IMR-90 (cell line): ENCODE results near the gene BCKDK. TPM values are rescaled to one million over a fixed set of nuclear protein-coding genes. Genes with fewer than 3 reads are reported as not detected.

ENCODE experiments used
- ATAC-seq: fragments of 200-7000 bp; cut with Tn5 transposase; 2 replicates; pipeline ENCODE4 v1.9.1; 2020; ENCODE audit warnings: low read depth, mild to moderate bottlenecking, moderate library complexity
- BruUV-seq: library from RNA; stranded (reverse); fragments of 400-500 nt; replicated peaks from 2 replicates; lab custom pipeline; 2021; lab: Mats Ljungman, UMichigan
- CTCF ChIA-PET: fragments of 300-600 bp; formaldehyde crosslinking; extraction: SDS; loops from one replicate; lab custom pipeline; 2021; ENCODE audit warnings: antibody characterized with exemption; lab: Yijun Ruan, JAX
- POLR2A ChIA-PET: fragments of 300-600 bp; sonication (Branson Sonifier 250); formaldehyde crosslinking; loops from one replicate; lab custom pipeline; 2022; ENCODE audit warnings: antibody characterized with exemption; ENCODE audit not compliant: unreplicated experiment; lab: Charles Lee
- DNase-seq: peaks from one replicate; pipeline ENCODE4 v3.0.0; 2013
- H2AFZ ChIP-seq: replicated peaks from 2 replicates; pipeline ENCODE3; 2013; ENCODE audit warnings: low read length, mild to moderate bottlenecking; ENCODE audit not compliant: poor library complexity
- H2AK5ac ChIP-seq: 2 replicates; pipeline ENCODE4 v1.6.1; 2013; ENCODE audit warnings: low read depth, low read length, inconsistent platforms
- H2AK9ac ChIP-seq: replicated peaks from 2 replicates; pipeline ENCODE3; 2013; ENCODE audit warnings: mild to moderate bottlenecking, low read depth, low read length, moderate library complexity; ENCODE audit not compliant: poor library complexity
- H2BK120ac ChIP-seq: 2 replicates; pipeline ENCODE4 v1.6.1; 2013; ENCODE audit warnings: low read depth, low read length, inconsistent platforms
- H2BK15ac ChIP-seq: 3 replicates; pipeline ENCODE4 v1.6.1; 2013; ENCODE audit warnings: low read depth, low read length, inconsistent platforms
- H2BK20ac ChIP-seq: 2 replicates; pipeline ENCODE4 v1.6.1; 2013; ENCODE audit warnings: low read depth, mild to moderate bottlenecking, inconsistent platforms, low read length, moderate library complexity
- H2BK5ac ChIP-seq: 2 replicates; pipeline ENCODE4 v1.6.1; 2013; ENCODE audit warnings: mild to moderate bottlenecking, low read depth, low read length, inconsistent platforms; ENCODE audit not compliant: poor library complexity, severe bottlenecking
- H3K14ac ChIP-seq: replicated peaks from 2 replicates; pipeline ENCODE4 v1.6.1; 2013; ENCODE audit warnings: low read depth, low read length, inconsistent platforms
- H3K18ac ChIP-seq: 2 replicates; pipeline ENCODE4 v1.6.1; 2013; ENCODE audit warnings: low read depth, low read length, control low read depth
- H3K23ac ChIP-seq: 2 replicates; pipeline ENCODE4 v1.6.1; 2013; ENCODE audit warnings: low read depth, low read length, inconsistent platforms
- H3K27ac ChIP-seq: 2 replicates; pipeline ENCODE4 v1.5.1; 2013; ENCODE audit warnings: mild to moderate bottlenecking, control low read depth, low read length; ENCODE audit not compliant: insufficient read depth
- H3K27me3 ChIP-seq: 2 replicates; pipeline ENCODE4 v1.6.1; 2013; ENCODE audit warnings: low read length; ENCODE audit not compliant: control insufficient read depth, insufficient read depth
- H3K36me3 ChIP-seq: 2 replicates; pipeline ENCODE4 v1.6.1; 2013; ENCODE audit warnings: low read length, mixed read lengths; ENCODE audit not compliant: control insufficient read depth, insufficient read depth
- H3K4ac ChIP-seq: 2 replicates; pipeline ENCODE4 v1.6.1; 2013; ENCODE audit warnings: low read depth, low read length, inconsistent platforms
- H3K4me1 ChIP-seq: 2 replicates; pipeline ENCODE4 v1.6.1; 2013; ENCODE audit warnings: low read length, mixed read lengths; ENCODE audit not compliant: control insufficient read depth, insufficient read depth
- H3K4me2 ChIP-seq: 2 replicates; pipeline ENCODE4 v1.6.1; 2013; ENCODE audit warnings: low read depth, mild to moderate bottlenecking, control low read depth, low read length, moderate library complexity
- H3K4me3 ChIP-seq: 2 replicates; pipeline ENCODE4 v1.5.1; 2013; ENCODE audit warnings: low read depth, mild to moderate bottlenecking, control low read depth, low read length, moderate library complexity; ENCODE audit not compliant: insufficient read depth
- H3K56ac ChIP-seq: 2 replicates; pipeline ENCODE4 v1.6.1; 2013; ENCODE audit warnings: low read length, inconsistent platforms; ENCODE audit not compliant: insufficient read depth; ENCODE audit errors: extremely low read depth
- H3K79me1 ChIP-seq, 2 experiments: 2 replicates each; pipeline ENCODE4 v1.6.1; 2013; ENCODE audit warnings: low read length in 2 of 2, inconsistent platforms in 1 of 2, low read depth in 1 of 2
- H3K9ac ChIP-seq: 2 replicates; pipeline ENCODE4 v1.6.1; 2013; ENCODE audit warnings: low read depth, low read length, control low read depth
- H3K9me1 ChIP-seq: 2 replicates; pipeline ENCODE4 v1.6.1; 2013; ENCODE audit warnings: low read length, inconsistent platforms; ENCODE audit not compliant: insufficient read depth
- H3K9me3 ChIP-seq: 2 replicates; pipeline ENCODE4 v1.6.1; 2013; ENCODE audit warnings: low read length; ENCODE audit not compliant: control insufficient read depth, insufficient read depth
- H4K20me1 ChIP-seq: 2 replicates; pipeline ENCODE4 v1.6.1; 2013; ENCODE audit warnings: low read length, inconsistent platforms; ENCODE audit not compliant: insufficient read depth
- H4K5ac ChIP-seq: 2 replicates; pipeline ENCODE4 v1.6.1; 2013; ENCODE audit warnings: mild to moderate bottlenecking, low read depth, low read length, control low read depth
- H4K8ac ChIP-seq, 2 experiments: 2 replicates each; pipeline ENCODE4 v1.6.1; 2013; ENCODE audit warnings: low read depth in 2 of 2, low read length in 2 of 2, control low read depth in 1 of 2, inconsistent platforms in 1 of 2
- H4K91ac ChIP-seq: 2 replicates; pipeline ENCODE4 v1.6.1; 2013; ENCODE audit warnings: low read depth, low read length, inconsistent platforms; ENCODE audit not compliant: insufficient read depth
- BHLHE40 ChIP-seq: fragments of 150-350 bp; IDR thresholded peaks from 2 replicates; pipeline ENCODE4 v1.6.1; 2016; ENCODE audit warnings: mild to moderate bottlenecking, low read depth, low read length
- CEBPB ChIP-seq: IDR thresholded peaks from 2 replicates; pipeline ENCODE4 v1.6.1; 2012; ENCODE audit warnings: low read depth, low read length, improper control_type of control experiment
- CHD1 ChIP-seq: IDR thresholded peaks from 2 replicates; pipeline ENCODE4 v1.6.1; 2012; ENCODE audit warnings: low read depth, low read length, improper control_type of control experiment
- ELK1 ChIP-seq: fragments of 150-350 bp; IDR thresholded peaks from 2 replicates; pipeline ENCODE4 v1.6.1; 2016; ENCODE audit warnings: low read depth, mild to moderate bottlenecking, low read length, moderate library complexity, borderline replicate concordance
- FOS ChIP-seq: fragments of 150-350 bp; IDR thresholded peaks from 2 replicates; pipeline ENCODE4 v1.6.1; 2016; ENCODE audit warnings: low read depth, low read length
- MAFK ChIP-seq: IDR thresholded peaks from 2 replicates; pipeline ENCODE4 v1.6.1; 2012; ENCODE audit warnings: low read depth, low read length, improper control_type of control experiment
- MAZ ChIP-seq: IDR thresholded peaks from 2 replicates; pipeline ENCODE4 v1.6.1; 2012; ENCODE audit warnings: low read depth, mild to moderate bottlenecking, low read length, improper control_type of control experiment, moderate library complexity, borderline replicate concordance
- MXI1 ChIP-seq: IDR thresholded peaks from 2 replicates; pipeline ENCODE4 v1.6.1; 2012; ENCODE audit warnings: low read depth, mild to moderate bottlenecking, low read length, moderate library complexity, borderline replicate concordance
- NFE2L2 ChIP-seq: fragments of 150-350 bp; IDR thresholded peaks from 2 replicates; pipeline ENCODE4 v1.6.1; 2016; ENCODE audit warnings: low read depth, mild to moderate bottlenecking, low read length
- POLR2A ChIP-seq: IDR thresholded peaks from 2 replicates; pipeline ENCODE4 v1.6.1; 2012; ENCODE audit warnings: mild to moderate bottlenecking, low read depth, low read length
- RAD21 ChIP-seq: IDR thresholded peaks from 2 replicates; pipeline ENCODE4 v1.6.1; 2012; ENCODE audit warnings: low read length, improper control_type of control experiment
- RCOR1 ChIP-seq: IDR thresholded peaks from 2 replicates; pipeline ENCODE4 v1.6.1; 2012; ENCODE audit warnings: mild to moderate bottlenecking, low read length, improper control_type of control experiment; ENCODE audit not compliant: insufficient replicate concordance
- RFX5 ChIP-seq: IDR thresholded peaks from 2 replicates; pipeline ENCODE4 v1.8.0; 2012; ENCODE audit warnings: low read depth, mild to moderate bottlenecking, low read length, moderate library complexity
- SMC3 ChIP-seq: fragments of 150-350 bp; IDR thresholded peaks from 2 replicates; pipeline ENCODE4 v1.6.1; 2016; ENCODE audit warnings: low read depth, mild to moderate bottlenecking, antibody characterized with exemption, low read length, moderate library complexity
- USF2 ChIP-seq: fragments of 150-350 bp; IDR thresholded peaks from 2 replicates; pipeline ENCODE4 v1.6.1; 2017; ENCODE audit warnings: mild to moderate bottlenecking, antibody characterized with exemption, low read length, low read depth
- WGBS, 2 experiments: methylation state at CpG; one replicate each; pipeline versions ENCODE4 v1.1.5 to v1.1.7; 2013; ENCODE audit warnings: missing lambda C conversion rate in 2 of 2; ENCODE audit not compliant: insufficient read length in 1 of 2; ENCODE audit errors: extremely low coverage in 2 of 2; 5-methylcytosine and 5-hydroxymethylcytosine counted together
- dilution Hi-C: fragments of 300-500 bp; cut with HindIII; formaldehyde crosslinking; loops from one replicate; pipeline ENCODE4 v1.14.3; 2018; ENCODE audit warnings: low sequenced_read_pairs; ENCODE audit not compliant: unreplicated experiment
- in situ Hi-C: fragments of 300-500 bp; cut with MboI; formaldehyde crosslinking; loops from 3 replicates; pipeline ENCODE4 v1.14.3; 2019; ENCODE audit warnings: low sequenced_read_pairs, inconsistent platforms, mixed read lengths
- intact Hi-C: fragments of 100-400 bp; cut with micrococcal nuclease; formaldehyde crosslinking; loops from 2 replicates; pipeline ENCODE4 v1.10.0; 2022
- polyA plus RNA-seq, 3 experiments: library from polyadenylated mRNA; depleted of rRNA; stranded (reverse); fragments of >200 nt; gene quantifications; 2 replicates each; pipeline ENCODE4 v1.2.3, GENCODE V29; 2012; ENCODE audit warnings: low replicate concordance in 1 of 3
- total RNA-seq: library from RNA; depleted of rRNA; stranded (reverse); fragments of >200 nt; gene quantifications from 2 replicates; pipeline ENCODE4 v1.2.3, GENCODE V29; 2012

Gene BCKDK
- total and polyA plus RNA-seq, 2 of the 4 experiments (the other 2 are of a cell fraction): 26.0 to 79.3 TPM

GRCh38 chr16:31113121-31114120, 5.2 kb downstream of the BCKDK start:
- Histone ChIP-seq H3K4me2 (no peak overlapping the region), H3K14ac (no peak overlapping the region), H3K9ac (no peak overlapping the region), H4K91ac (no peak overlapping the region), H3K27ac (no peak overlapping the region), H3K4ac (no peak overlapping the region), H4K8ac (no peak overlapping the region), H3K79me1 (peaks cover 27 to 54% of the 10 kb centered on the region in 2 experiments), H2AK5ac (no peak overlapping the region), H2BK15ac (no peak overlapping the region), H4K5ac (no peak overlapping the region), H2AFZ (no peak overlapping the region), H2BK120ac (no peak overlapping the region), H3K9me3 (no peaks in the 10 kb centered on the region), H3K23ac (no peak overlapping the region), H3K18ac (no peak overlapping the region), H3K4me3 (no peak overlapping the region), H2BK20ac (no peak overlapping the region), H2BK5ac (no peak overlapping the region), H3K27me3 (no peaks in the 10 kb centered on the region), H3K56ac (no peak overlapping the region), H3K36me3 (peaks cover 40% of the 10 kb centered on the region), H3K9me1 (peaks cover 11% of the 10 kb centered on the region; the same call in 1 of the 2 replicates), H4K20me1 (peaks cover 5% of the 10 kb centered on the region; the same call in 1 of the 2 replicates), H2AK9ac (no peak overlapping the region), H3K4me1 (0 out of 2 replicates have a peak, but pooled peaks cover 3% of the 10 kb centered on the region)
- in situ Hi-C loops: no loop called here
- 82% methylated on average over 3 of the region's 5 CpGs; no CpG with 5 or more reads in 1 of the 2 experiments for WGBS, 2 experiments
- CTCF ChIA-PET: no interaction called here
- no peak for ATAC-seq
- dilution Hi-C loops: no loop called here
- BruUV-seq: no TSS peak
- intact Hi-C loops: no loop called here
- no peak for DNase-seq
- POLR2A ChIA-PET: interaction anchor here (0.6 kb wide), 2 partner anchors 53 to 785 kb away, joined by 3 to 4 read pairs; no protein-coding TSS in a partner anchor
- no peak for TF ChIP-seq RAD21
- TF ChIP-seq CEBPB: no peak
- TF ChIP-seq NFE2L2: no peak
- no peak for TF ChIP-seq SMC3
- no peak for TF ChIP-seq USF2
- no peak for TF ChIP-seq MAZ
- TF ChIP-seq RFX5: no peak
- no peak for TF ChIP-seq ELK1
- no peak for TF ChIP-seq POLR2A
- TF ChIP-seq MAFK: no peak
- no peak for TF ChIP-seq RCOR1
- TF ChIP-seq CHD1: no peak
- TF ChIP-seq BHLHE40: no peak
- no peak for TF ChIP-seq MXI1
- no peak for TF ChIP-seq FOS
